ENCODE measurements around the gene PLPPR4.

DNA sequence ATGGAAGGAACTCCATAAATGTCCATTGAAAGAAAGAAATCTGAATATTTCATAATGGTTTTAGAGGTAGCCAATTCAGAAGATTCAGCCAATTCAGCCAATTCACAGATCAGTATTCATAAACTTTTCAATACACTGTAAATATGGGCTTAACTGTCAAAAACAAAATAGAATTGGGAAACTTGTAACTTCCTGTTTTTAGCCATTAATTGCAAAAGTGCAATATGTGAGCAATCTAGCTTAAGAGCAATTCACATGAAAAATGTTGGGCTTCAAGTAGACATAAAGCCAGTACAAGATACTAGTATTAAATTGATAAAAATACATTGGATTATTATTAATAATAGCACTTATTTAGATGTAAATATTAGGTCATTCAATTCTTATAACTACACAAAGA is 27.5 kb upstream of the PLPPR4 start:
- TF ChIP-seq POLR2A (IDR thresholded peaks at IDR 0.05; ENCODE audit: extremely low read depth, insufficient read length) (no peak), MAX (IDR thresholded peaks at IDR 0.05; ENCODE audit: low read depth, low read length) (no peak)
